Measurements from ENCODE around the gene SOCS7. TPM values are rescaled to one million over a fixed set of nuclear protein-coding genes. Genes with fewer than 3 reads are reported as not detected.

SOCS7 gene
- polyA plus RNA-seq, 3 donors, result 0.14 to 13.2 (median 0.15) TPM

DNA sequence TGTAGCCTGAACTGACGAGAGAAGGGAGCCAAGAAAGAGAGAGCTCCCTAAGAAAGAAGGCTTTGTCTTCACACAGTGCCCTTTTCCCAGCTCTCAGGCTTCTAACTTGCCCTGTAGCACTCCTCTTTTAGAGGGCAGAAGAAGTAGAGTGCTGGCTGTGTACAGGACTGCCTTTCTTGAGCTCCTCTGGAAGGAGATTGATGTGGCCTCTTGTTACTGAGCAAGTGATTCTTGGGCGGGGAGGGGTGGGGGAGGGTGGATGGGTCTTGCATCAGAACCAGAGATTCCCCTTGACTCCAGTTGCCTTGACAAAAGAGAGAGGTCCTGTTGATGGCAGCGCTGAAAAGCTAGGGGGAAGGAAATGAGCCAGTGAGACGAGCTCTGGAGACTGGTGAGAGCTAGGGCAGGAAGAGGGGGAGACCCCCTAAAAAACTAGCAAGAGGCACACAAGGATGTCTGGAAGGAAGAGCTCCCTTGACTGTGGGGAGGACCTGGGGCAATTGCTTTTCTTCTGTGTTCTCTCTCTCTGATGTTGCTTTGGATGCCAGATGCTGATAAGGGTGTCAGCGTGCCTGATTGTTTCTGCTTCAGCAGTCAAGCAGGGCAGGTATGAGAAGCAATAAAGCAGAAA lies 26.3 kb upstream of the SOCS7 start:
- 0% methylated on average over 2 of the region's 5 CpGs for WGBS (ENCODE audit: insufficient coverage)
- H3K4me2 ChIP-seq (replicated peaks; ENCODE audit: extremely low read depth, low read length, poor library complexity, severe bottlenecking), result no peak overlapping the region
- H3K9ac ChIP-seq (ENCODE audit: insufficient read depth, low read length, poor library complexity, severe bottlenecking), result no peak overlapping the region
- intact Hi-C loops (cut with micrococcal nuclease), result no loop called here
- H3K79me2 ChIP-seq (ENCODE audit: insufficient read depth, low read length), result no peaks in the 10 kb centered on the region
- H3K27ac ChIP-seq (ENCODE audit: low read depth in 1 of 2, low read length in 2 of 2), result no peak overlapping the region
- peaks cover 33 to 34% of the 10 kb centered on the region in 2 donors for H3K4me1 ChIP-seq (ENCODE audit: control insufficient read depth in 1 of 2, insufficient read depth in 2 of 2, low read length in 2 of 2)
- Mint-ChIP-seq H3K4me3 (no peak overlapping the region), H3K4me1 (peaks cover 44% of the 10 kb centered on the region), H3K36me3 (peaks cover 20 to 30% of the 10 kb centered on the region in 2 donors), H3K9me3 (peaks cover 0 to 2% (median 0%) of the 10 kb centered on the region in 7 donors), H3K27me3 (ENCODE audit: low read depth in 3 of 3) (peaks cover 0 to 2% (median 0%) of the 10 kb centered on the region in 3 donors), H3K27ac (peak overlapping the region in 1 of 7 donors; percentile 19)
- no peaks in the 10 kb centered on the region for H3K9me3 ChIP-seq (replicated peaks in 1 of 2; ENCODE audit: control insufficient read depth in 1 of 2, insufficient read depth in 1 of 2, low read length in 2 of 2)
- TF ChIP-seq, protein P1, sequence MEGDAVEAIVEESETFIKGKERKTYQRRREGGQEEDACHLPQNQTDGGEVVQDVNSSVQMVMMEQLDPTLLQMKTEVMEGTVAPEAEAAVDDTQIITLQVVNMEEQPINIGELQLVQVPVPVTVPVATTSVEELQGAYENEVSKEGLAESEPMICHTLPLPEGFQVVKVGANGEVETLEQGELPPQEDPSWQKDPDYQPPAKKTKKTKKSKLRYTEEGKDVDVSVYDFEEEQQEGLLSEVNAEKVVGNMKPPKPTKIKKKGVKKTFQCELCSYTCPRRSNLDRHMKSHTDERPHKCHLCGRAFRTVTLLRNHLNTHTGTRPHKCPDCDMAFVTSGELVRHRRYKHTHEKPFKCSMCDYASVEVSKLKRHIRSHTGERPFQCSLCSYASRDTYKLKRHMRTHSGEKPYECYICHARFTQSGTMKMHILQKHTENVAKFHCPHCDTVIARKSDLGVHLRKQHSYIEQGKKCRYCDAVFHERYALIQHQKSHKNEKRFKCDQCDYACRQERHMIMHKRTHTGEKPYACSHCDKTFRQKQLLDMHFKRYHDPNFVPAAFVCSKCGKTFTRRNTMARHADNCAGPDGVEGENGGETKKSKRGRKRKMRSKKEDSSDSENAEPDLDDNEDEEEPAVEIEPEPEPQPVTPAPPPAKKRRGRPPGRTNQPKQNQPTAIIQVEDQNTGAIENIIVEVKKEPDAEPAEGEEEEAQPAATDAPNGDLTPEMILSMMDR (IDR thresholded peaks at IDR 0.05), result no peak
- H3K27me3 ChIP-seq (ENCODE audit: control insufficient read depth in 2 of 2, insufficient read depth in 2 of 2, low read length in 2 of 2), result no peaks in the 10 kb centered on the region
- peaks cover 10 to 25% of the 10 kb centered on the region in 2 donors for H3K36me3 ChIP-seq (replicated peaks in 1 of 2; ENCODE audit: control insufficient read depth in 1 of 2, insufficient read depth in 2 of 2, low read length in 2 of 2)
- no peak overlapping the region for H3K4me3 ChIP-seq (replicated peaks in 1 of 3; ENCODE audit: low read depth in 2 of 3, low read length in 3 of 3)
- no peak overlapping the region for H2AFZ ChIP-seq (ENCODE audit: insufficient read depth, low read depth, low read length, poor library complexity, severe bottlenecking)
- H4K20me1 ChIP-seq (ENCODE audit: insufficient read depth, low read length), result no peaks in the 10 kb centered on the region
- peak in 1 of 3 donors; percentile 9 for DNase-seq

DNA sequence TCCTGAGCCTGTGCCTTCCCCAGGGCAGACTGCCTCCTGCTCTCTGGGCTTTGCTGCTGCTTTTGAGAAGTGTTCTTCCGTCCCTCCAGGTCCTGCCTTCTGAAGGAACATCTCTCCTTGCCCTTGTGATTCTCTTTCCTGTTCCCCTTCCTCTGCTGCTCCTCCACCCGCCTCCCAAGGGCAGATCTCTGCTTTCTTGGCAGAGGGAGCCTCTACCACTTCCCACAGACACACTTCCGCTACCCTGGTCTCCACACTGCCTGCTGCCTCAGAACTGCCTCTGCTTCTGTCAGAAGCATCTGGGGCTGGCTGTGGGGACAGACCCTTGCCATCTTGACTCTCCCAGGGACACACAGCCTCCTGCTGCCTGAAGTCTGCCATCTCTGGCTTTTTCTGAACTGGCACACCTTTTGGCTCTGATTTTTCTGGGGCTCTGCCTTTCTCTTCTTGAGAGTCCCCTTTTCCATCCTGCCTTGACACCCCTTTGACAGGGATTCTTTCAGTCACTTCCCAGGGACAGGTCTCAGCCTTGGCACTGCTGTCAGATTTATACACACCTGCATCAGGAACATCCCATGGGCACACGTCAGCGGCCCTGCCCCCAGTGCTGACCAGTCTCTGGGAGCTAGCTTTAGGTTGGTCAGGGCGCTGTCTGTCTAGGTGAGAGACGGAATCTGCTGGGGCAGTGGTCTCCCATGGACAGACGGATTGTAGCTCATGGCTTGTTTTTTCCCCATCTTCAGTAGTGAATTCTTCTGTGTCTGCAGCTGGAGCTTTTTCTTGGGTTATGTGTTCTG lies 24.4 kb upstream of the SOCS7 start:
- Histone ChIP-seq H3K4me1 (ENCODE audit: control insufficient read depth in 1 of 2, insufficient read depth in 2 of 2, low read length in 2 of 2) (peaks cover 32 to 33% of the 10 kb centered on the region in 2 donors), H3K27me3 (ENCODE audit: control insufficient read depth in 2 of 2, insufficient read depth in 2 of 2, low read length in 2 of 2) (no peaks in the 10 kb centered on the region), H3K9ac (ENCODE audit: insufficient read depth, low read length, poor library complexity, severe bottlenecking) (peak overlapping the region; percentile 31), H3K36me3 (replicated peaks in 1 of 2; ENCODE audit: control insufficient read depth in 1 of 2, insufficient read depth in 2 of 2, low read length in 2 of 2) (peaks cover 4 to 14% of the 10 kb centered on the region in 2 donors), H2AFZ (ENCODE audit: insufficient read depth, low read depth, low read length, poor library complexity, severe bottlenecking) (peak overlapping the region; percentile 44), H4K20me1 (ENCODE audit: insufficient read depth, low read length) (no peaks in the 10 kb centered on the region), H3K79me2 (ENCODE audit: insufficient read depth, low read length) (no peaks in the 10 kb centered on the region), H3K27ac (ENCODE audit: low read depth in 1 of 2, low read length in 2 of 2) (peak overlapping the region; percentile 51 to 72), H3K4me2 (replicated peaks; ENCODE audit: extremely low read depth, low read length, poor library complexity, severe bottlenecking) (peak overlapping the region; percentile 53), H3K4me3 (replicated peaks in 1 of 3; ENCODE audit: low read depth in 2 of 3, low read length in 3 of 3) (peak overlapping the region in 1 of 3 experiments; percentile 45), H3K9me3 (replicated peaks in 1 of 2; ENCODE audit: control insufficient read depth in 1 of 2, insufficient read depth in 1 of 2, low read length in 2 of 2) (no peaks in the 10 kb centered on the region)
- WGBS (ENCODE audit: insufficient coverage), result 58% methylated on average over 8 of the region's 8 CpGs
- H3K36me3 Mint-ChIP-seq, result peaks cover 13 to 14% of the 10 kb centered on the region in 2 donors
- intact Hi-C loops (cut with micrococcal nuclease), result no loop called here
- peak overlapping the region; percentile 19 to 88 (median 77) for H3K27ac Mint-ChIP-seq
- H3K9me3 Mint-ChIP-seq, result peaks cover 0 to 2% (median 0%) of the 10 kb centered on the region in 7 donors
- TF ChIP-seq, protein P1 (IDR thresholded peaks at IDR 0.05), result no peak
- H3K4me1 Mint-ChIP-seq, result peaks cover 40% of the 10 kb centered on the region
- H3K27me3 Mint-ChIP-seq (ENCODE audit: low read depth in 3 of 3), result peaks cover 0 to 2% (median 1%) of the 10 kb centered on the region in 3 donors
- DNase-seq, result peak; percentile 42 to 55 (median 47)
- peak overlapping the region; percentile 66 to 78 for H3K4me3 Mint-ChIP-seq
